Fibroblast of lung (primary cell): ENCODE data around the gene STARD7. TPM values are rescaled to one million over a fixed set of nuclear protein-coding genes. Genes with fewer than 3 reads are reported as not detected.

ENCODE experiments used
- DNase-seq, 2 donors: peaks; one replicate each; pipeline versions ENCODE4 v3.0.0 to v3.0.0-alpha.2; 2010; ENCODE audit warnings: low read depth in 2 of 2
- H2AFZ ChIP-seq: 2 replicates; pipeline ENCODE4 v1.5.1; 2012; ENCODE audit warnings: low read length, control low read depth, inconsistent platforms
- H3K27ac ChIP-seq: 2 replicates; pipeline ENCODE4 v1.5.1; 2011; ENCODE audit warnings: low read length, control low read depth; ENCODE audit not compliant: insufficient read depth
- H3K27me3 ChIP-seq: 2 replicates; pipeline ENCODE4 v1.5.1; 2011; ENCODE audit warnings: mild to moderate bottlenecking, low read length; ENCODE audit not compliant: control insufficient read depth, insufficient read depth
- H3K36me3 ChIP-seq: 2 replicates; pipeline ENCODE4 v1.5.1; 2011; ENCODE audit warnings: low read length; ENCODE audit not compliant: control insufficient read depth, insufficient read depth
- H3K4me1 ChIP-seq: 2 replicates; pipeline ENCODE4 v1.5.1; 2011; ENCODE audit warnings: low read length; ENCODE audit not compliant: control insufficient read depth, insufficient read depth; ENCODE audit errors: extremely low read depth
- H3K4me2 ChIP-seq: 2 replicates; pipeline ENCODE4 v1.5.1; 2011; ENCODE audit warnings: low read length, control low read depth; ENCODE audit not compliant: insufficient read depth; ENCODE audit errors: extremely low read depth
- H3K4me3 ChIP-seq, 4 experiments: fragments of 200-600 bp in 1 of 4; sonication (generic) in 1 of 4; replicated peaks in 1 of 4; 2 replicates each; pipeline ENCODE4 v1.5.1; 2011 to 2016; ENCODE audit warnings: low read length in 4 of 4, low read depth in 3 of 4, mild to moderate bottlenecking in 3 of 4, control low read depth in 2 of 4, inconsistent platforms in 1 of 4, mixed read lengths in 1 of 4; ENCODE audit not compliant: insufficient read depth in 1 of 4; ENCODE audit errors: control extremely low read depth in 1 of 4
- H3K79me2 ChIP-seq: 2 replicates; pipeline ENCODE4 v1.5.1; 2012; ENCODE audit warnings: mild to moderate bottlenecking, low read length, inconsistent platforms; ENCODE audit not compliant: control insufficient read depth, insufficient read depth
- H3K9ac ChIP-seq: 2 replicates; pipeline ENCODE4 v1.5.1; 2011; ENCODE audit warnings: mild to moderate bottlenecking, low read length, control low read depth; ENCODE audit not compliant: insufficient read depth
- H3K9me3 ChIP-seq: 2 replicates; pipeline ENCODE4 v1.5.1; 2012; ENCODE audit warnings: low read depth, low read length; ENCODE audit not compliant: control insufficient read depth, insufficient read depth
- H4K20me1 ChIP-seq: 2 replicates; pipeline ENCODE4 v1.5.1; 2011; ENCODE audit warnings: low read length; ENCODE audit not compliant: control insufficient read depth, insufficient read depth; ENCODE audit errors: extremely low read depth
- CTCF ChIP-seq, 2 donors: IDR thresholded peaks in 1 of 2; conservative IDR thresholded peaks in 1 of 2; 1 replicate in 1 of 2; 2 replicates in 1 of 2; pipeline ENCODE4 v1.5.1; 2011 to 2012; ENCODE audit warnings: low read length in 2 of 2, control low read depth in 1 of 2, inconsistent platforms in 1 of 2, low read depth in 1 of 2, mild to moderate bottlenecking in 1 of 2
- EZH2 ChIP-seq: IDR thresholded peaks from 2 replicates; pipeline ENCODE4 v1.5.1; 2012; ENCODE audit warnings: low read length, control low read depth, mild to moderate bottlenecking; ENCODE audit errors: missing control alignments
- polyA plus RNA-seq, 2 donors: library from polyadenylated mRNA; depleted of rRNA in 1 of 2; stranded (reverse) in 1 of 2; unstranded in 1 of 2; fragments of >200 nt; gene quantifications; 2 replicates each; pipeline ENCODE4 v1.2.1, GENCODE V29; 2011 to 2012; ENCODE audit warnings: missing spikeins in 1 of 2
- total RNA-seq: library from RNA; depleted of rRNA; stranded (reverse); fragments of >200 nt; gene quantifications from 2 replicates; pipeline ENCODE4 v1.2.1, GENCODE V29; 2014

Gene STARD7
- total and polyA plus RNA-seq, 2 donors (not counting 1 experiment from before 2014, with no cell fraction given): 109 to 121 TPM

- H3K4me1 ChIP-seq: peaks cover 4% of the 10 kb centered on the region
- no peak for DNase-seq
- no peaks in the 10 kb centered on the region for H3K36me3 ChIP-seq
- peaks cover 4% of the 10 kb centered on the region for H3K27me3 ChIP-seq
- H3K4me3 ChIP-seq: no peak overlapping the region
- H2AFZ ChIP-seq: no peak overlapping the region
- H3K9ac ChIP-seq: no peak overlapping the region
- TF ChIP-seq CTCF (conservative IDR thresholded peaks at IDR 0.05 in 1 of 2, IDR thresholded peaks at IDR 0.05 in 1 of 2; ENCODE audit: low read depth in 1 of 2, low read length in 2 of 2) (no peak), EZH2 (no peak)
- no peaks in the 10 kb centered on the region for H3K79me2 ChIP-seq
- no peak overlapping the region for H3K27ac ChIP-seq
- H3K4me2 ChIP-seq: no peak overlapping the region
- no peaks in the 10 kb centered on the region for H3K9me3 ChIP-seq
- no peaks in the 10 kb centered on the region for H4K20me1 ChIP-seq
These were observed 56.9 kb downstream of the STARD7 start for GRCh38 chr2:96151595-96152303.

GRCh38 chr2:96150791-96151594 is 57.6 kb downstream of the STARD7 start:
- H4K20me1 ChIP-seq: no peaks in the 10 kb centered on the region
- H3K27ac ChIP-seq: no peak overlapping the region
- H3K79me2 ChIP-seq: no peaks in the 10 kb centered on the region
- no peak overlapping the region for H3K9ac ChIP-seq
- H3K36me3 ChIP-seq: no peaks in the 10 kb centered on the region
- no peak for DNase-seq
- no peak for TF ChIP-seq EZH2
- TF ChIP-seq CTCF (conservative IDR thresholded peaks at IDR 0.05 in 1 of 2, IDR thresholded peaks at IDR 0.05 in 1 of 2; ENCODE audit: low read depth in 1 of 2, low read length in 2 of 2): no peak
- peaks cover 4% of the 10 kb centered on the region for H3K27me3 ChIP-seq
- H3K9me3 ChIP-seq: no peaks in the 10 kb centered on the region
- H3K4me1 ChIP-seq: peaks cover 4% of the 10 kb centered on the region
- no peak overlapping the region for H3K4me2 ChIP-seq
- H3K4me3 ChIP-seq: no peak overlapping the region
- no peak overlapping the region for H2AFZ ChIP-seq

- Histone ChIP-seq H3K4me2 (no peak overlapping the region), H3K9ac (no peak overlapping the region), H3K36me3 (no peaks in the 10 kb centered on the region), H3K79me2 (no peaks in the 10 kb centered on the region), H3K4me1 (peaks cover 4% of the 10 kb centered on the region), H4K20me1 (no peaks in the 10 kb centered on the region), H3K27ac (no peak overlapping the region), H3K4me3 (no peak overlapping the region), H2AFZ (no peak overlapping the region), H3K9me3 (no peaks in the 10 kb centered on the region), H3K27me3 (peaks cover 4% of the 10 kb centered on the region)
- DNase-seq: no peak
- TF ChIP-seq EZH2 (no peak), CTCF (conservative IDR thresholded peaks at IDR 0.05 in 1 of 2, IDR thresholded peaks at IDR 0.05 in 1 of 2; ENCODE audit: low read depth in 1 of 2, low read length in 2 of 2) (no peak)
These were observed 58.5 kb downstream of the STARD7 start for GRCh38 chr2:96150007-96150640.
